Large intestine (tissue), 3 donors: ENCODE measurements around the gene MYO7A. TPM values are rescaled to one million over a fixed set of nuclear protein-coding genes. Genes with fewer than 3 reads are reported as not detected.

Experiments used
- DNase-seq, 2 donors: peaks; one replicate each; pipeline versions ENCODE4 v3.0.0 to v3.0.0-alpha.2; 2013
- H3K27ac ChIP-seq: one replicate; pipeline ENCODE4 v1.5.1; 2013; ENCODE audit warnings: low read length
- H3K27me3 ChIP-seq: 2 replicates; pipeline ENCODE4 v1.6.1; 2013; ENCODE audit warnings: low read length; ENCODE audit not compliant: control insufficient read depth, insufficient read depth
- H3K36me3 ChIP-seq: 2 replicates; pipeline ENCODE4 v1.6.1; 2013; ENCODE audit warnings: low read length; ENCODE audit not compliant: control insufficient read depth, insufficient read depth
- H3K4me1 ChIP-seq: one replicate; pipeline ENCODE4 v1.6.1; 2013; ENCODE audit warnings: low read length; ENCODE audit not compliant: control insufficient read depth, insufficient read depth
- H3K4me3 ChIP-seq: one replicate; pipeline ENCODE4 v1.5.1; 2013; ENCODE audit warnings: low read length
- H3K9me3 ChIP-seq: one replicate; pipeline ENCODE4 v1.6.1; 2013; ENCODE audit warnings: mild to moderate bottlenecking, low read depth, low read length, moderate library complexity; ENCODE audit not compliant: control insufficient read depth
- WGBS: methylation state at CpG from one replicate; pipeline ENCODE4 v1.1.5; 2013; ENCODE audit warnings: low lambda C conversion rate; ENCODE audit not compliant: insufficient coverage; 5-methylcytosine and 5-hydroxymethylcytosine counted together
- polyA plus RNA-seq: library from polyadenylated mRNA; unstranded; fragments of 120-200 nt; gene quantifications from one replicate; pipeline ENCODE4 v1.2.1, GENCODE V29; 2013

MYO7A gene
- polyA plus RNA-seq, 1 donor = 68.4 TPM

- WGBS = no CpG with 5 or more reads among the region's 11 CpGs
- Histone ChIP-seq H3K27ac (no peak overlapping the region), H3K36me3 (peaks cover 78% of the 10 kb centered on the region), H3K4me1 (no peaks in the 10 kb centered on the region), H3K4me3 (no peak overlapping the region), H3K9me3 (no peaks in the 10 kb centered on the region), H3K27me3 (no peaks in the 10 kb centered on the region)
- DNase-seq = no peak
Observed at GRCh38 chr11:77201370-77201769, 73.3 kb downstream of the MYO7A start.

- H3K36me3 ChIP-seq = peaks cover 78% of the 10 kb centered on the region
- no peaks in the 10 kb centered on the region for H3K27me3 ChIP-seq
- no peak overlapping the region for H3K4me3 ChIP-seq
- no peak for DNase-seq
- no peaks in the 10 kb centered on the region for H3K9me3 ChIP-seq
- no CpG with 5 or more reads among the region's 23 CpGs for WGBS
- no peak overlapping the region for H3K27ac ChIP-seq
- no peaks in the 10 kb centered on the region for H3K4me1 ChIP-seq
Observed at GRCh38 chr11:77201991-77202841, 74.2 kb downstream of the MYO7A start.

- no peaks in the 10 kb centered on the region for H3K27me3 ChIP-seq
- no peak overlapping the region for H3K4me3 ChIP-seq
- WGBS = no CpG with 5 or more reads among the region's 25 CpGs
- H3K9me3 ChIP-seq = no peaks in the 10 kb centered on the region
- DNase-seq = no peak
- no peak overlapping the region for H3K27ac ChIP-seq
- H3K4me1 ChIP-seq = no peaks in the 10 kb centered on the region
- peaks cover 80% of the 10 kb centered on the region for H3K36me3 ChIP-seq
Observed at GRCh38 chr11:77202941-77203900, 75.2 kb downstream of the MYO7A start.

- no peak overlapping the region for H3K4me3 ChIP-seq
- no peaks in the 10 kb centered on the region for H3K27me3 ChIP-seq
- no peaks in the 10 kb centered on the region for H3K4me1 ChIP-seq
- WGBS = no CpG with 5 or more reads among the region's 20 CpGs
- no peaks in the 10 kb centered on the region for H3K9me3 ChIP-seq
- DNase-seq = no peak
- H3K27ac ChIP-seq = no peak overlapping the region
- peaks cover 79% of the 10 kb centered on the region for H3K36me3 ChIP-seq
Observed at GRCh38 chr11:77203901-77204753, 76.1 kb downstream of the MYO7A start.

GRCh38 chr11:77204754-77205466 is 76.9 kb downstream of the MYO7A start:
- peaks cover 76% of the 10 kb centered on the region for H3K36me3 ChIP-seq
- no peak for DNase-seq

GRCh38 chr11:77205467-77206263 is 77.6 kb downstream of the MYO7A start:
- Histone ChIP-seq H3K4me3 (no peak overlapping the region), H3K9me3 (no peaks in the 10 kb centered on the region), H3K36me3 (peaks cover 76% of the 10 kb centered on the region), H3K27me3 (no peaks in the 10 kb centered on the region), H3K27ac (no peak overlapping the region), H3K4me1 (no peaks in the 10 kb centered on the region)
- DNase-seq = no peak
- no CpG with 5 or more reads among the region's 30 CpGs for WGBS

More at GRCh38 chr11:77204754-77205466, 76.9 kb downstream of the MYO7A start:
- Histone ChIP-seq H3K27me3 (no peaks in the 10 kb centered on the region), H3K4me3 (no peak overlapping the region), H3K27ac (no peak overlapping the region), H3K9me3 (no peaks in the 10 kb centered on the region), H3K4me1 (no peaks in the 10 kb centered on the region)
- 100% methylated on average over 1 of the region's 12 CpGs for WGBS

- Histone ChIP-seq H3K9me3 (no peaks in the 10 kb centered on the region), H3K27me3 (no peaks in the 10 kb centered on the region), H3K27ac (no peak overlapping the region), H3K4me1 (no peaks in the 10 kb centered on the region), H3K36me3 (peaks cover 75% of the 10 kb centered on the region), H3K4me3 (no peak overlapping the region)
- WGBS = 78% methylated on average over 3 of the region's 13 CpGs
- DNase-seq = no peak
Observed at GRCh38 chr11:77206264-77207018, 78.4 kb downstream of the MYO7A start.

- no CpG with 5 or more reads among the region's 10 CpGs for WGBS
- no peak for DNase-seq
- Histone ChIP-seq H3K4me1 (no peaks in the 10 kb centered on the region), H3K36me3 (peaks cover 78% of the 10 kb centered on the region), H3K9me3 (no peaks in the 10 kb centered on the region), H3K27ac (no peak overlapping the region), H3K4me3 (no peak overlapping the region), H3K27me3 (no peaks in the 10 kb centered on the region)
Observed at GRCh38 chr11:77207019-77207485, 79.0 kb downstream of the MYO7A start.
